Iris pigment epithelial cell (primary cell): Measurements from ENCODE around the gene PSPC1.

Experiments used
- DNase-seq: peaks from one replicate; pipeline ENCODE4 v3.0.0-alpha.2; 2011; ENCODE audit warnings: low read depth

Gene PSPC1

GRCh38 chr13:19673473-19674430 lies 109.0 kb downstream of the PSPC1 start:
- no peak for DNase-seq

GRCh38 chr13:19672990-19673389 lies 109.8 kb downstream of the PSPC1 start:
- no peak for DNase-seq

- no peak for DNase-seq
Observed at GRCh38 chr13:19670147-19670546, 112.6 kb downstream of the PSPC1 start.

GRCh38 chr13:19668778-19669177 lies 114.0 kb downstream of the PSPC1 start:
- no peak for DNase-seq

GRCh38 chr13:19665427-19665859 lies 117.3 kb downstream of the PSPC1 start:
- no peak for DNase-seq

GRCh38 chr13:19664481-19665230 lies 118.1 kb downstream of the PSPC1 start:
- no peak for DNase-seq

- DNase-seq, result no peak
Observed at GRCh38 chr13:19663416-19663979, 119.2 kb downstream of the PSPC1 start.

- DNase-seq, result no peak
Observed at GRCh38 chr13:19661561-19661960, 121.2 kb downstream of the PSPC1 start.

- DNase-seq, result no peak
Observed at GRCh38 chr13:19661126-19661525, 121.6 kb downstream of the PSPC1 start.

GRCh38 chr13:19658831-19659230 lies 123.9 kb downstream of the PSPC1 start:
- no peak for DNase-seq

GRCh38 chr13:19657872-19658591 lies 124.7 kb downstream of the PSPC1 start:
- no peak for DNase-seq
